ENCODE data around the gene PNLIP.

- TF ChIP-seq, protein P1, sequence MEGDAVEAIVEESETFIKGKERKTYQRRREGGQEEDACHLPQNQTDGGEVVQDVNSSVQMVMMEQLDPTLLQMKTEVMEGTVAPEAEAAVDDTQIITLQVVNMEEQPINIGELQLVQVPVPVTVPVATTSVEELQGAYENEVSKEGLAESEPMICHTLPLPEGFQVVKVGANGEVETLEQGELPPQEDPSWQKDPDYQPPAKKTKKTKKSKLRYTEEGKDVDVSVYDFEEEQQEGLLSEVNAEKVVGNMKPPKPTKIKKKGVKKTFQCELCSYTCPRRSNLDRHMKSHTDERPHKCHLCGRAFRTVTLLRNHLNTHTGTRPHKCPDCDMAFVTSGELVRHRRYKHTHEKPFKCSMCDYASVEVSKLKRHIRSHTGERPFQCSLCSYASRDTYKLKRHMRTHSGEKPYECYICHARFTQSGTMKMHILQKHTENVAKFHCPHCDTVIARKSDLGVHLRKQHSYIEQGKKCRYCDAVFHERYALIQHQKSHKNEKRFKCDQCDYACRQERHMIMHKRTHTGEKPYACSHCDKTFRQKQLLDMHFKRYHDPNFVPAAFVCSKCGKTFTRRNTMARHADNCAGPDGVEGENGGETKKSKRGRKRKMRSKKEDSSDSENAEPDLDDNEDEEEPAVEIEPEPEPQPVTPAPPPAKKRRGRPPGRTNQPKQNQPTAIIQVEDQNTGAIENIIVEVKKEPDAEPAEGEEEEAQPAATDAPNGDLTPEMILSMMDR (IDR thresholded peaks at IDR 0.05; ENCODE audit: low read length) = no peak
- TF ChIP-seq EZH2 (IDR thresholded peaks at IDR 0.05; ENCODE audit: borderline replicate concordance, low read length) = no peak
These were observed 63.2 kb downstream of the PNLIP start for GRCh38 chr10:116608686-116609594.
